Cerebellar cortex (tissue), 1 donor: ENCODE data around the gene UCK1.

Experiments
- DNase-seq: peaks from one replicate; pipeline ENCODE4 v3.0.0-alpha.2; 2015; ENCODE audit warnings: low spot score

Gene UCK1

DNA sequence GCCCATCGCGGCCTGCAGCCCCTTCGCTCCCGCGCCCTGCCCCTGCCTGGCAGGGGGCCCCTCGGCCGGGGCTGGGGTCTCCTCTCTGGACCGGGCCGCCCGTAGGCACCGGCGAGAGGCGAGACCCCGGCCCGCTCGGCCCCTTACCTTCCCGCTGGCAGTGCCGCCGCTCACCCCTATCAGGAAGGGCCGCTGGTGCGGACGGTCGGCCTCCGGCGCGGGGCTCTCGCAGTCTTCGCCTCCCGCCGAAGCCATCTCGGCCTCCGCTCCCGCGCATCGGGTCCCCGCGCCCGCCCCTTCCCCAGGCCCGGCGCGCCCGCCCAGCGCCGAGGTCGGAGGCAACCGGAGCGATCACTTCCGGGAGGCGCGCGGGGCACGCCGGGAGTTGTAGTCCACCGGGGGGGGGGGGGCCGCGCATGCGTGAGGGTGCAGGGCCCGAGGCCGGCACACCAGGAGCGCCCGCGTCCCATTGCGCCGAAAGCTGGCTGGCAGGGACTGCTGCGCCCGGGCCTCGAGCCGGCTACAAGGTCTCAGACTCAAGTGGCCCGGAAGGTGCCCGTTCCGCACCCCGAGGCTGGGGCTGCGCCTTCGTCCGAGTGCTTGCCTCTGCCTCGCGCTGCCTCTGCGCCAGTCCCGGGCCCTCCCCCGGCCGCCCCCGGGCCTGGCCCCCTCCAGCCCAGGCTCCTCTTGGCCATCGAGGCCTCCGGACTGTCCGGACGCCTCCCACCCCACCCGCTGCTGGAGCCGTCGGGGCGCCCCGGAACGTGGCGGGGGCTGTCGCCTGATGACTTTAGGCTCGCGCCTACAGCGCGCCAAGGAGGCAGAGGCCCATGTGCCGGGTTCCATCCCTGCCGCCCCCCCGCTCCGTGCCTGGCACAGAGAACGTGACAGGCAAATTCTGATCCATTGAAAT is at the start of gene UCK1:
UCK1 (minus strand) TSS at position 344 of the 913 bp plus-strand sequence; CDS start at position 255, 89 bp downstream.
- peak; percentile 76 for DNase-seq

GRCh38 chr9:131580358-131580757 is 49.3 kb upstream of the UCK1 start:
- DNase-seq: no peak

DNA sequence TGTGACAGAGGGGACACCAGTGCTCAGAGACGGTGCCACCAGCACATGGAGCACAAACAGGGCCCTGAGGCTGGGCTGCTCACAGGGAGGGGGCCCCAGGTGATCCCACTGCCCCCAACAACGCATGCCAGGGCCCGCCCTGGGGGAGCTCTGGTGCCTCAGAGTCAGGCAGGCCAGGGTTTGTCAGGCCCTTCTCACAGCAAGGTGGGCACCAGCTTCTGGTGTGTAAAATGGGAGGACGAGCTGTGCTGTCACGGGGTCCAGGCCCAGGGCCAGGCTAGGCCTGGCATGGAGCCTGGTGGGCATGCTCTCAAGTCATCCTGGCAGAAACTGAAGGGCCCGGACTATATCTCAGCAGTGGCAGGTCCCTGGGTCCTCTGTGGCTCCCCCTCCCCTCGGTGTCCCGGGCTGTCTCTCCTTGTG is 48.7 kb upstream of the UCK1 start:
- DNase-seq: peak; percentile 59

GRCh38 chr9:131578731-131579504 is 47.9 kb upstream of the UCK1 start:
- DNase-seq: peak; percentile 65

- no peak for DNase-seq
These were observed 47.0 kb upstream of the UCK1 start for GRCh38 chr9:131578021-131578420.

DNA sequence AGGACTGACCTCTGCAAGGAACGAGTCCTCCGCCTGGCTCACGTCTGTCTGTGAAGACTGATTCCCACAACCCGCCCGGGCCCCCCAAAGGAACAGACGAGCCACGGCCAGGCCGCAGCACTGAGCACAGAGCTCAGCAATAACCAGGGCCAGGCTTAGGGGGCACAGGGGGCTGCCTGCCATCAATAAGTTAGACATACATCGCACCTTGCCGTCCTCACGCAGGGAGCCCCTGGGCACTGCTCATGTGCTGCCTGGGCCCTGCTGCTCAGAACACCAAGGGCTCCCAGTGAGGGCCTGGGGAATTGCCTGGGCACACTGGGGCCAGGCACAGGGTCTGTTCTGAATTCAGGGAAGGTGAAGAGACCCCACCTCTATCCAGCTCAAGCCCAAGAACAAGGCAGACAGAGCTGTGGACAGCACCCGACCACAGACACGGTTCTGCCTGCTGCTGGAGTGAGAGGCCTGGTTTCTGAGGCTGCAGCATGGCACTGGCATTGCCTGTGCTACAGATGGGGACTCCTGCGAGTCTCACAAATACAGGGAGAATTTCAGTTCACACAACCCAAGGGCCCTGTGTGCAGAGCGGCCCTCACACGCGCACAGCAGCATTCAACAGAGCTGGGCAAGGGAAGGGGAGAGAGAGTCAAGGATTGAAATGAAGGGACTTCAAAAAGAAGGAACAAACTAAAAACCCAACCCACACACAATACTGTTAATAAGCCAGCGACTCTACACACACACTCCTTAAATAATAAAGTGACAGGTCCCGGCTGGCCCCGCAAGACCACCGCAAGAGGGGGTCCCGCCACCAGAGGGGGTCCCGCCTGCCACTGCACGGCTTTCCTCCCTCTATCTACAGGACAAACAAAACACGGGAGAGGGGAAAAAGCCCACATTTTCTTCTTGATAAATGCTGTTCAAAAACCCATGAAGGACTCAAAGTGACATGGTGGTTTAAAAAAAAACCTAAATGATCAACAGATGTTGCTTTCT is 46.2 kb upstream of the UCK1 start:
- DNase-seq: no peak

GRCh38 chr9:131575946-131576853 is 45.1 kb upstream of the UCK1 start:
- DNase-seq: no peak

DNA sequence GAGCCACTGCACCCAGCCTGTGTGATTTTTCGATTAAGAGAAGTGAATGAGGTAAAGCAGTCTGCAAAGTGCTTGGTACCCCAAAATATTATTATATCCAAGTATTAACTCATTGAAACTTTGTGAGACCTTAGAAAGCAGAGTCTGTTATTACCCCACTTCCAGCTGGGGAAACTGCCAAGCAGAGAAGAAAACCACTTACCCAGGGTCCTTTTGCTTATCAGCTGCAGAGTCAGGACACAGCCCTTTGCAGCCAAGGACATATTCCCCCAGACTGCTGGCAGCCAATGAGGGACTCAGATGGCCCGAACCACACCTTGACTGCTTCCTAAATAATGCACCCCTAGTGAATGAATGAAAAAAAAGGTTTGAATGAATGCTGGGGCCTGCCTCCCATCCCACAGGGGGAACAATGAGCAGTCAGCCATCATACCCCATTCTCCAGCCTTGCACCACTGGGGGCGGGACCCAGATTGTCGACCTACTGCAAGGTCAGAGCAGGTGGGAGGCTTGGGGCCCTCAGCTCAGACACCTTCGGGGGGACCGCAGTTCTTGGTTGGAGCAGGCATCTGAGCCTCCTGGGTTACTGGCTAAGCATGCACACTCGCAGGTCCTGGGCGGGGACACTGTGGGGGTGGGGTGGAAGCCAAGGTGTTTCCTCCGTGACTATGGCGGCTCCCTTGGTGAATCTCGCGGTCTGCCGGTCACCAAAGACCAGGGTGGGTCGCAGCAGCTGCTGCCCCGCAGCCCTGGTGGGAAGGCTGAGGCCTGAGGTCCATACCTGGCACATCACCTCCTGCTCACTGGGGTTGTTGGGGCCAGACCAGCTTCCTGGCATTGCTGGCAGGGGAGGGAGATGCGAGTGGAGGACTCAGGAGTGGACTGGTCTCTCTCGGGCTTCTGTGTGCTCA is 43.9 kb upstream of the UCK1 start:
- DNase-seq: no peak

GRCh38 chr9:131567910-131568309 is 36.8 kb upstream of the UCK1 start:
- no peak for DNase-seq

DNA sequence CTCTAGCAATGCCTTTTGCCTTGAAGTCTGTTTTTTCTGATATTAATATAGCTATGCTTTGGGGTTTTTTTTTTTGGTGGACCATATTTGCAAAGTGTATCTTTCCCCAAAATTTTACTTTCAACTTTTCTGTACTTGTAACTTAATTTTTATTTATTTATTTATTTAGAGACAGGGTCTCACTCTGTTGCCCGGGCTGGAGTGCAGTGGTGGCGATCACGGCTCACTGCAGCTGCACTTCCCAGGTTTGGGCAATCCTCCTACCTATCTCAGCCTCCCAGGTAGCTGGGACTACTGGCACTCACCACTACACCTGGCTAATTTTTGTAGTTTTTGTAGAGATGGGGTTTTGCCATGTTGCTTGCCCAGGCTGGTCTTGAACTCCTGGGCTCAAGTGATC is 35.1 kb upstream of the UCK1 start:
- DNase-seq: no peak

DNA sequence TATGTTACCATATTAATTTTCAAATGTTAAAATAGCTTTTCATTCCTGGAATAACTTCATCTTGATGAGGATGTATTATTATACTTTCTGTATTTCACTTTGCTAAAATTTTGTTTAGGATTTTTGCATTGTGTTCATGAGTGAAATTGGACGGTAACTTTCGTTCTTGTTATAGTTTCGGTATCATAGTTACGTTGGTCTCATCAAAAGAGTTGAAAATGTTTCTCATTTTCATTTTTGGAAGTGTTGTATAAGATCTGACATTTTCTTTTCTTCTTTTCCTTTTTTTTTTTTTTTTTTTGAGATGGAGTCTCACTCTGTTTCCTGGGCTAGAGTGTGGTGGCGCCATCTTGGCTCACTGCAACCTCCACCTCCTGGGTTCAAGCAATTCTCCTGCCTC is 34.3 kb upstream of the UCK1 start:
- DNase-seq: no peak

GRCh38 chr9:131562032-131562959 is 31.2 kb upstream of the UCK1 start:
- no peak for DNase-seq

DNA sequence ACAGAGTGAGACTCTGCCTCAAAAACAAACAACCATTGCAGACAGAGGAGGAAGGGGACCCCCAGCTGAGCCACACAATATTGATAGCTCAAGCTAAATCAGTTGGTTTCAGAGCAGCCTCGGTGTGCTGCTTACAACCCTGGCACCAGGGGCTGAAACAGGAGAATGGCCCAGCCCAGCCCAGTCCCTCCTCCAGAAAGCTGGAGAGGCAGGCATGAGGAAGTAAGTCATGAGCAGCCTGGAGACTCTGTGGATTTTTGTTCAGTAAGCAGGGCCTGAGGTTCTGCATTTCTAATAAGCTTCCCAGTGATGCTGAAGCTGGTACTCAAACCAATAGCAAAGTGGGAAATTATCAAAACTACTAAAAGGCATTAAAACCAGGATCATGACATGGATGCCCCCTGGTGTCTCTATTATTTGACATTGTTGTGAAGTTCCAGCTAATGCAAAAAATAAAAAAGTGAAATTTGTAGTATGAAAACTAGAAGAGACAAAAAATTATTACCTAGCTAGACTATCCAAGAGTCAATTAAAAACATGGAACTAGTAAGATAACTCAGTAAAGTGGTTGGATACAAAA is 28.4 kb upstream of the UCK1 start:
- DNase-seq: no peak

DNA sequence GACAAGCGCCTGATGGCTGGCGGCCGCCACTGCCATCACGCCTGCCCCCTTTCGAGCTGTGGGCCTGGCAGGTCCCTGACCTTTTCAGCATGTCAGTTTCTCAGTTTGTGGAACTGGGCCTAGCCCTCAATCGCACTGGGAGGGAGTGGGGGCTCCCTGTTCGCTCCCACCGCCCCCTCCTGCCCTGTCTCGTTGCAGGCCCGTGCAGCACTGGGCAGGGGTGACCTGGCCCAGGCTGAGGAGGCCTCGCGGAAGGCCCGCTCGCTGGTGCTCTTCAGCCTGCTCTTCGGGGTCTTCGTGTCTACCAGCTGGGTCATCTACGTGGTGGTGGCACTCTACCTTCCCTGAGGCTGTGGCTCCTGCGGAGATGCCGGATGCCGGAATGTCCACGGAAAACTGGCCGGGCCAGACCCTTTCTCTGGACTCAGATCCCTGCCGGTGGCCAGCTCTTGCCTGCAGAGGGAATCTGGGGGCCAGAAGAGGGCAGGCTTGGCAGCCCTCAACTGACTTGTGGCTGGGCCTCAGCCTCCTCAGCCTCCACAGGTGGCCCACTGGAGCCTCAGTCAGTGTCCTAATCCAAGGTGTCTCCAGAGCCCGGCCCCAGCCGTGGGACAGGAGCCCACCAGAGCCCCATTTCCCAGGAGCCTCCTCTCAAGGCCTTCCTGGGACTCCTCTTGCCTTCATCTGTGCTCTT is 26.9 kb upstream of the UCK1 start:
- DNase-seq: no peak

DNA sequence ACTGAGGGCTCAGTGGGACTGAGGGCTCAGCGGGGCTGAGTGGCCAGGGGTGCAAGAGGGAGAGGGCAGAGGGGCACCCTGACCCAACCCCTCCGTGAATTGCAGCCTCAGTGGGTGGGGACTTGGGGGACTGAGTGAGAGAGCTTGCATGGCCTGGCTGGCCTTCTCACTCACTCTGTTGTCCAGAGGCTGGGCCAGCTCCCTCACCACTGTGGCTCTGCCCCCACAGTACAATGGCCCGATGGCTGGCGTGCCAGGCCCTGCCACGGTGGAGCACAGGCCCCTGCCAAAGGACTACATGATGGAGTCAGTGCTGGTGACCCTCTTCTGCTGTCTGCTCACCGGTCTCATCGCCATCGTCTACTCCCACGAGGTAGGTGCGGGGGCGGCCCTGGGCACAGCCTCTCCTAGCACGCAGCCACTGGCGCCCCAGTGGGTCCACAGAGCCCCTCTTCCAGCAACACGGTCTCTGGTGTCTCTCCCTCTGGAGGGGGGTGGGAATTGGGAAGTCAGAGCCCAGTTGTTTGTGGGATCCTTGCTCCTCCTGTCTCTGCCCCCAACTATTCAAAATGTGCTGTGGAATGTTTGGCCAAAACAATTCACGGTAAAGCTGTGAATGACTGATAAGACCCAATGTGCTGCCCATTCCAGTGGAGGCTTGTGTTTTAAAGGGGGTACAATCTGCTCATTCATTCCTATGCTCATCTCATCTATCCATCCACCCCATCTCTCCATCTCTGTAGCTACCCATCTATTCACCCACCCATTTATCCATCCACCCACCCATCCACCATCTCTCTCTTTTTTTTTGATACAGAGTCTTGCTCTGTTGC is 25.0 kb upstream of the UCK1 start:
- DNase-seq: no peak

GRCh38 chr9:131554843-131555351 is 23.8 kb upstream of the UCK1 start:
- DNase-seq: no peak
